Activated naive CD4-positive, alpha-beta T cell treated with anti-CD3 and anti-CD28 coated beads, Interleukin-2, amount 50 U/mL, for 24 hours (primary cell): ENCODE results near the gene CKMT2.

Experiments
- H3K27ac Mint-ChIP-seq: one replicate; pipeline ENCODE4 v1.8.0; 2021; ENCODE audit warnings: mild to moderate bottlenecking, mixed read lengths
- H3K27me3 Mint-ChIP-seq: one replicate; pipeline ENCODE4 v1.8.0; 2021; ENCODE audit warnings: mixed read lengths
- H3K36me3 Mint-ChIP-seq: one replicate; pipeline ENCODE4 v1.8.0; 2021; ENCODE audit warnings: mixed read lengths
- H3K4me1 Mint-ChIP-seq: one replicate; pipeline ENCODE4 v1.8.0; 2021; ENCODE audit warnings: mixed read lengths
- H3K4me3 Mint-ChIP-seq: one replicate; pipeline ENCODE4 v1.8.0; 2021; ENCODE audit warnings: mild to moderate bottlenecking, mixed read lengths
- H3K9me3 Mint-ChIP-seq: one replicate; pipeline ENCODE4 v1.8.0; 2021; ENCODE audit warnings: mixed read lengths

The CKMT2 gene

DNA sequence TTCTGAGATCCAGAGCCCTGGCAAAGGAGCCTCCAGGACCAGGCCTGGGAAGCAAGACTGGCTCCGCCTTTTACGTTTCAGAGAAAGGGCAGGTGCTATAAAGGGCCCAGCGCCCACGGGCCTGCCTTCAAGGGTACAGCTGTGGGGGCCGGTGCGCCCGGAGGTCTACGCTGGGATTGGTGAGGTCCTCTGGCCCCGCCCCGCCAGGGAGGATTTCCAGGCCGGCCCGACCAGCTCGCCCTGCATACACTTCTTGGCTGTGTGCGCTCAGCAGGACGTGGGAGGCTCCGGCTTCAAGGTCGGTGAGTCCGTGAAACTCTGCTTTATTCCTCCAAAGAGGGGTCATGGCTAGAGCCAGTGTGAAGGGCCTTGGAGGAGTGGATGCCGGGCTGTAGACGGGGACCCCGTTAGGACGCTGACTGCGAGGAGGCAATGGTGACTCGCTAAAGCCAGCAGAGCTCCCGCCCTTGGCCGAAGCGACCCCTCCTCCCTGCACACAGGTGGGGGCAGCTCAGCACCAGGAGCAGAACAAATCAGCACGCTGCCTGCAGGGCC, at the start of gene CKMT2:
CKMT2 (plus strand) TSS at position 243 of the 555 bp plus-strand sequence. CDS start 17,811 bp downstream, outside the sequence.
- Mint-ChIP-seq H3K27ac (no peak within 1 kb of the TSS), H3K4me1 (peaks cover 14% of the 10 kb centered on the region), H3K36me3 (peaks cover 3% of the 10 kb centered on the region), H3K4me3 (no peak within 1 kb of the TSS), H3K27me3 (no peaks in the 10 kb centered on the region), H3K9me3 (no peaks in the 10 kb centered on the region)

DNA sequence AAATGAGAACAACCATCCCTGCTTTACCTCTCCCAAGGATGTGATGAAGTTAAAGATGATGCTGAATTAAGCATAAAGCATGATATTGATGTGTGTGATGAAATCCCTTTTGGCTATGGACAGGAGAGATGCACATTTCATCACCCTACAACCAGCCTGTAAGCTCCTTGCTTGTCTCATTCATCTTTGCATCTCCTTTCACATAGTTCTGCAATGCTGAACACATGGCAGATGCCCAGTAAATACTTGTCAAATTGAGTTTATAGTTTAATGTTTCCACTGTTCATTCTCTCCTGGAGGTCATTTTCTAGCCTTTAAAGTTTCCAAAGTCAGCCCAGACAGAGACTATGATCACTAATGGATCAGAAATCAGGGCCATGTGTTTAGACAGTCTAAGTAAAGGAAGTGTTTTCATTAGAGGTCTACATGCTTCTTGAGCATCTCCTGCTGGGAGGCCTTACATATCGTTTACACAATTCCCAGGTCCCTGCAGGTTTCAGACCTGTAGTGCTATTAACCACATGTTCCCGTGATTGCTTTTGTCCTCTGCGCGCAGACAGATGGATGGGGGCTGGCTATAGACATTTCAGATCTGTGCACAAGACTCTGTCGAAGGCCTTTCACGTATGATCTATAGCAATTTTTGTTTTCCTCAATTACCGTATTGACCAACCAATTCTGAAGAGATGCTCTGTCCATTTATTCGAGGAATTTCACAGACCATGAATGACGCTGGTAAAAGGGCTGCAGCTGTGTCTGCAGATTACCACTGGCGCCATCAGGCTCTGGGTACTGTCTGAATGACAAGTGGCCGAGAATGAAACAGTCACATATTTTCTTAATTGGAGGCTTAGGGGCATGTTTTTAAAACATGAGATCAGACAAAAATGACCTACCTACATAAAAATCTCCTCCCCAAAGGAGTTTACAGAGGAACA, 49.0 kb upstream of the CKMT2 start:
- Mint-ChIP-seq H3K27ac (peak overlapping the region; percentile 13), H3K9me3 (no peaks in the 10 kb centered on the region)

DNA sequence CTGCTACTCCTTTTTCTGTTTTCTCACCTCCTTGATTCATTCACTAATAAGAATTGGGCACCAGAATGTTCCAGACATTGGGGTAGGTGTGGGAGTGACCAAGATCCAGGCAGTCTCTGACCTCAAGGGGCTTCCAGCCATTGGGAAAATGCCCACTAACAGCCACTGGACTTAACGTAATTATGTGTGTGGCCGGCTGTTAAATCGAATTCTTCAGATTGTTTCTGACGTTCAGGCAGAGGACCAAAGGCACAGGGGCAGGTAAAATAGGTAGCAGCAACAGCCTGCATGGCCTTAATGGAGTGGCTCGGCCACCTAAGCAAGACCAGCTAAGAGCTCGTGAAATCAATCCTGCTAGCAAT, 48.4 kb upstream of the CKMT2 start:
- Mint-ChIP-seq H3K27ac (no peak overlapping the region), H3K36me3 (peaks cover 6% of the 10 kb centered on the region), H3K27me3 (no peaks in the 10 kb centered on the region), H3K4me1 (no peaks in the 10 kb centered on the region), H3K4me3 (no peak overlapping the region), H3K9me3 (no peaks in the 10 kb centered on the region)

More for the DNA sequence above, 49.0 kb upstream of the CKMT2 start:
- peaks cover 9% of the 10 kb centered on the region for H3K36me3 Mint-ChIP-seq
- no peak overlapping the region for H3K4me3 Mint-ChIP-seq
- H3K4me1 Mint-ChIP-seq = no peaks in the 10 kb centered on the region
- H3K27me3 Mint-ChIP-seq = no peaks in the 10 kb centered on the region

DNA sequence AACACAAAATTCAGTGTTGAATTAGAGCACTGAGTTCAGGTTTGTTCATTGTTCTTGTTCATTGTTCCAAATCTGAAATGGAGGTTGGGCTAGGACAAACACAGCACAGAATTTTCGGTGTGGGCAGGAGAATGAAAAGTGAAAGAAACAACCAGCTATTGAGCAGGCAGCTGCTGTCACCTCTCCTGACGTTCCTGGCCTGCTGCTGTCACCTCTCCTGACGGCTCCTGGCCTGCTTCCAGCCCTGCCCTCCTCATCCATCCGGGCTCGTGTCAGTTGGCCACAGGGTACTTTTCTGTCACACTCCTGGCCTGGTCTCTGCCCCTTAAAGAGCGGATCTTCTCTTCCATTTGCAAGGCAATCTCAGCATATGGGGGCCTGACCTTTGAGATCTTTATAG, 45.2 kb upstream of the CKMT2 start:
- H3K27me3 Mint-ChIP-seq = no peaks in the 10 kb centered on the region
- H3K4me1 Mint-ChIP-seq = peaks cover 3% of the 10 kb centered on the region
- H3K27ac Mint-ChIP-seq = peak overlapping the region; percentile 63
- no peak overlapping the region for H3K4me3 Mint-ChIP-seq
- H3K9me3 Mint-ChIP-seq = no peaks in the 10 kb centered on the region
- H3K36me3 Mint-ChIP-seq = peaks cover 2% of the 10 kb centered on the region

DNA sequence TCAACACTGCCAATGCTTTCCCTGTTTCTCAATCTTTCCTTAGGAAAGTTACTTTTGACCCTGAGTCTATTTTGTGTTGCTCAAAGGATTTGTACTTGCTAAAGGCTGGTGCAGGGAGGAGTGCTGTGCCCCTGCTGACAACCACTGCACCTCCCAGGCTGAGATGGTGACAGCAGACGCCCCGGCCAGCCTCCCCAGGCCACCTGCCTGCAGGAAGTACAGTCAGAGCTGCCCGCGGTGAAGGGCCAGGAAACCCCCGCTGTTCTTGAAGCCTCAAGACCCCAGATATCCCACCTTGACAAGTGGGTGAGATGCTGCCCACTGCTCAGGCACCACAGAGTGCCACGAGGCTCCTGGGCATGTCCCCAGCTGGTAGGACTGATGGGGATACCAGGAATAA, 44.2 kb upstream of the CKMT2 start:
- peaks cover 4% of the 10 kb centered on the region for H3K4me1 Mint-ChIP-seq
- H3K9me3 Mint-ChIP-seq = no peaks in the 10 kb centered on the region
- H3K27ac Mint-ChIP-seq = no peak overlapping the region
- no peak overlapping the region for H3K4me3 Mint-ChIP-seq
- H3K36me3 Mint-ChIP-seq = peaks cover 2% of the 10 kb centered on the region
- no peaks in the 10 kb centered on the region for H3K27me3 Mint-ChIP-seq

DNA sequence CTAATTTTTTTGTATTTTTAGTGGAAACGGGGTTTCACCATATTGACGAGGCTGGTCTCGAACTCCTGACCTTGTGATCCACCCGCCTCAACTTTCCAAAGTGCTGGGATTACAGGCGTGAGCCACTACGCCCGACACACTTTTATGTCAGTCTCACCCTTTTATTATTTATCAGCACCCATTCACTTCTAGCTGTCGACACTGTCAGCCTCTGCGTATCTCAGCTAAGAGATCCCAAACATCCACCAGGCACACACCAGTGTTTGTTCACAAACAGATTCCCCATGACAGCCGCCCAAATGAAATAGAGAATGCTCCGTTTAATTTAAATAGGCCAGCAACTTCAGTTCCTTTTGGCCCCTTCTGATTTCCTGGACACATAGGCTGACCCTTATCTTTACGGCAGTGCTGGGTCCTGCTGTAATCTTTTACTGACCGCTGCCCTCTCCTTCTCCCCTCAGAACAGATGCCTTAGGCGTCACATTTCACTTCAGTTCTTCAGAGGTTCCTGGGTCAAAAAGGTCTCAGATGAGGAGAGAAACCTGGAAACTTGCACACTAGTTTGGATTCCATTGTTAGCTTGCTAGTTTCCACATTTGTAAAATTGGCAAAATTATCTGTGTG, 43.1 kb upstream of the CKMT2 start:
- Mint-ChIP-seq H3K9me3 (no peaks in the 10 kb centered on the region), H3K27me3 (no peaks in the 10 kb centered on the region), H3K4me3 (no peak overlapping the region), H3K4me1 (peaks cover 10% of the 10 kb centered on the region), H3K27ac (peak overlapping the region; percentile 8), H3K36me3 (peaks cover 4% of the 10 kb centered on the region)

DNA sequence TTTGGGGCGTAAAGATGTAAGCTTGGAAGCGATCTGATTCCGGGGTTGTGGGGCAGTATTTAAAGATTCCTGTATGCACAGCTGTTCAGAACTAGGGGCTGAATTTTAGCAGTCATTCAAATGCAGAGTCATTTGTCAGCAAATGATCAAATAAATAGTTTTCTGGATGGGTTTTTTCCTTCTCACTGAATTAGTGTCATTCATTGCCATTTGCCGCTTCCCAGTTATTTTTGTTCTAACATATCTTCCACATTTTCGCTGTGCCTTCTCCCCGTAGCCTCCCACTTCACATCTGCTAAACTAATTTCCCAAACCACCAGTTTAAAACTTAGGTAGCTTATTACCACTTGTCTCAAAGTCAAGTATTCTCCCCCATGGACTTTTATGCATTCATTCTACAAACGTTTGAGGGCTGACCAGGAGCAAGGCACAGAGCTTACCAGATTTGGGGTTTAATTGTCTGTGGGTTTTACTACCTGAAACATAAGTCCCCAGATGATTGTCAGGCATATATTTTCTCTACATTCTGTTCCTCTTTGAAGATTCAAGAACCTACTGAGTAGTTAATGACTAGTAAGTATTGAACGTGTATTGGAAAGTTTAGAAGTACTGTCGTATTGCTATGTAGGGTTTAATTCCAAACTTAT, 41.3 kb upstream of the CKMT2 start:
- Mint-ChIP-seq H3K4me1 (peaks cover 13% of the 10 kb centered on the region), H3K9me3 (no peaks in the 10 kb centered on the region), H3K4me3 (no peak overlapping the region), H3K27ac (no peak overlapping the region), H3K36me3 (peaks cover 3% of the 10 kb centered on the region), H3K27me3 (no peaks in the 10 kb centered on the region)

DNA sequence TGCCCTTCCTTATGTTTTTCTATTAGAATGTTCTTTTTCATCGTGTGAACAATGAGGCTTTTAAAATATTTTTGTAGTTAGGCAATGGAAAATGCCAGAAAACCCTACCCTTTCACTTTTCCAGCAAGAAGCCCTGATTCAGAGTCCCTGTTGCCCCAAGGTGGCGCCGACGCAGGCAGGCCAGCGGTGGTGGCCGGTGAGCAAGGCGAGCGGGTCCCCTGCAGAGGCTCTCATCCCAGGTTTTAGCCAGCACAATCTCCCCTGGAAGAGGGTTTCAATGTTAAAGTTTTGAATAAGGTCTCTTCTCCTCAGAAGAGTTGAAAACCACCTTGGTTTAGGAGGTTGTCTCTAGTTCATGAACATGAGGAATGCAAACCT, 40.8 kb upstream of the CKMT2 start:
- Mint-ChIP-seq H3K4me1 (peaks cover 13% of the 10 kb centered on the region), H3K27me3 (no peaks in the 10 kb centered on the region), H3K36me3 (peaks cover 3% of the 10 kb centered on the region), H3K4me3 (no peak overlapping the region), H3K27ac (no peak overlapping the region), H3K9me3 (no peaks in the 10 kb centered on the region)

DNA sequence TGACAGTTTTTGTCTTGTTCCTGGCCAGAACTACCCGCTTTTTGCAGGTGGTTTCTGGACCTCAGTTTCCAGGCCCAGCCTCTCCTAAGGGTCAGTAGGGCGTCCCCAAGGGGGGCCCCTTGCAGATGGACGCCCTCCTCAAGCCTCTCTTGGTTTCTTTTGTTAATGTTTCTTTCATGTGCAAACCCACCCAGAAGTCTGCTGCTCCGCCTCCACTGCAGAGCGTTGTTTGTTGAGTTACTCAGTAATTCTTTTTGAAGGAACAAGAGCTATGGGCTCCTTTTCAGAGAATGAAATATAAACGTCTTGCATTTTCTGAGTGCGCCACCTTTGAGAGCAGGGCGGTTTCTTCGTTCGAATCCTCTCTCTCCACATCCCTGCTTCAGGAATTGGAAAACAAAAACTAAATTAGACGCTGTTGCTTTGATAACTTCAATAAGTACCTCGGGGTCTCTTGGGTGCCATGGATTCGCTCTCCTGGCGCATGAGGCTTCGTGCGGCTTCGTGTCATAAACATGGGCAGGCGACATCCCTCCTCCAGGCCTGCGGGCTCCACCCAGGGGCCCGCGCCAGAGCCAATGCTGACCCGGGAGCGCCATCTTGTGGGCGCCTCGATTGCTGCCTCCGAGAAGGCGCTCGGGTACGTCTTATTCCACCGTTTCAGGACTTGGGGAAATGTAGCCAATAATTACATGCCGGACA, 38.3 kb upstream of the CKMT2 start:
- H3K36me3 Mint-ChIP-seq = peaks cover 3% of the 10 kb centered on the region
- peaks cover 13% of the 10 kb centered on the region for H3K4me1 Mint-ChIP-seq
- no peaks in the 10 kb centered on the region for H3K27me3 Mint-ChIP-seq
- H3K4me3 Mint-ChIP-seq = peak overlapping the region; percentile 56
- peak overlapping the region; percentile 68 for H3K27ac Mint-ChIP-seq
- H3K9me3 Mint-ChIP-seq = no peaks in the 10 kb centered on the region

DNA sequence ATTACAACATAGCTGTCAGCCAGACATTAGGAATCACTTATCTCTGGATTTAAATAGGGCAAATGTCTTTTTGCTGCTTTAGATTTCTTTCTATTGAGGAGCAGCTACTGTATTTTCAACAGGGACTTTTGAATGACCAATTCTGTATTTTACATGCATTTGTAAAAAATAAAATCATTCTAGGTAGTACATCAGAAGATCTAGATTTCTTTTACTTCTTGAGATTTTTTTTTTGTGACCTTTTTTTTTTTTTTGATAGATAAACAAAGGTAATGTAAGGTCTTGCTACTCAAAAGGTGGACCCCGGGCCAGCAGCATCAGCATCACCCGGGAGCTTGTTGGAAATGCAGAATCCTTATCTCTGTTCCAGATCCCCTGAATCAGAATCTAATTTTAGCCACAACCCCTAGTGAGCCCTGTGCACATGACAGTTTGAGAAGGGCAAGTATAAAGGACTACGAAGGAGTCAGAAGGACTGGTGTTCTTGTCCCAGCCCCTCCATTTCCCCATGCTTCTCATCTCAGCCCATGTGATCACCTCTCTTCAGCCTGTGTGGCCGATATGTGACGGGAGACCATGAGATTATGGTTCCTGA, 37.7 kb upstream of the CKMT2 start:
- H3K27ac Mint-ChIP-seq = no peak overlapping the region
- H3K4me1 Mint-ChIP-seq = peaks cover 13% of the 10 kb centered on the region
- H3K9me3 Mint-ChIP-seq = no peaks in the 10 kb centered on the region
- H3K27me3 Mint-ChIP-seq = no peaks in the 10 kb centered on the region
- peak overlapping the region; percentile 56 for H3K4me3 Mint-ChIP-seq
- peaks cover 3% of the 10 kb centered on the region for H3K36me3 Mint-ChIP-seq

DNA sequence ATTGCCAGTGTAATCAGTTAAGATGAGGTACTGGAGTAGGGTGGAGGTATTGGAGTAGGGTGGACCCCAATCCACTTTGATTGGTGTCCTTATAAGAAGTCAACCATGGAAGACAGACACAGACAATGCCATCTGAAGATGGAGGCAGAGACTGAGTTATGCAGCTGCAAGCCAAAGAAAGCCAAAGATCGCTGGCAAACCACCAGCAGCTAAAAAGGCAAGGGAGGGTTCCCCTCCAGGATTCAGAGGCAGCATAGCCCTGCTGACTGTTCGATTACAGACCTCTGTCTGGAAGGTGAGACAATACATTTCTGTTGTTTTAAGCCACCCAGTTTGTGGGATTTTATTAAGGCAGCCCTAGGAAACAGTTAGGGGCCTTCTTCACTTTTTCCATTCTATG, 30.5 kb upstream of the CKMT2 start:
- no peaks in the 10 kb centered on the region for H3K27me3 Mint-ChIP-seq
- H3K9me3 Mint-ChIP-seq = no peaks in the 10 kb centered on the region
- no peaks in the 10 kb centered on the region for H3K4me1 Mint-ChIP-seq
- H3K4me3 Mint-ChIP-seq = no peak overlapping the region
- peaks cover 2% of the 10 kb centered on the region for H3K36me3 Mint-ChIP-seq
- H3K27ac Mint-ChIP-seq = no peak overlapping the region

DNA sequence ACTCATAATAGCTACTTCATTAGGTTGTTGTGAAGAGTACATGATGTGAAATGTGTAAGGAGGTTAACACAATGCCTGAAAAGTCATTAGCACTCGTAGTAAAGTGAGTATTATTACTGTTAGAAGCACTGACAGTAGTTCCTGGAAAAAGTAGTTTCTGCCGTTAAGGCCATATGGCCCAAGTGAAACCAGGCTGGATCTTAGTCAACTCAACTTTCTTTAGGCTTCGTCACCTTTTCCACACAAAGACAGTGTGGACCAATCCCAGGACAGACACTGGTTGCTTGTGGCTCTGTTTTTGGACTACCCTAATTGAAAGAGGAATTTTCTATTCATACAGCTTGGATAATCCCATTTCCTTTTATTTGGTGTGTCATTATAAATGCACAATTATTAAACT, 29.4 kb upstream of the CKMT2 start:
- Mint-ChIP-seq H3K9me3 (no peaks in the 10 kb centered on the region), H3K36me3 (peaks cover 2% of the 10 kb centered on the region), H3K4me3 (no peak overlapping the region)

DNA sequence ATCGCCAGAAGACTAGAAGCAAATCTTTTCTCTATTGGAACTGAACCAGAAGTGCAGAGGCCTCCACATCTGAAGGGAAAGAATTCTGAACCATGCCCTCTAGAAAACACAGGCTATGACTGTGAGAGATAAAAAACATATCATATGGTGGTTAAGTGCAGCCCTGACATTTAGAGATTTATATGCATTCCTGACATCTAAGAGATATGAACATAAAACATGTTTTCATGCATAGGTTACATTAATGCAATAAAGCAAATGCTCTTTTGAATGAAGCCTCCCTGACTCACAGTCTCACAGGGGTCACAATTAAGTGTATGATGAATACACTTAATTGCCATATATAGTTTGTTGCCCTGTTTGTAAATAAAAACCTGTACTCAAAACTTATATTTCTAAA, 28.9 kb upstream of the CKMT2 start:
- no peaks in the 10 kb centered on the region for H3K9me3 Mint-ChIP-seq
- no peaks in the 10 kb centered on the region for H3K27me3 Mint-ChIP-seq
- H3K4me1 Mint-ChIP-seq = no peaks in the 10 kb centered on the region
- H3K36me3 Mint-ChIP-seq = peaks cover 3% of the 10 kb centered on the region
- H3K27ac Mint-ChIP-seq = no peak overlapping the region
- no peak overlapping the region for H3K4me3 Mint-ChIP-seq

More for the DNA sequence above, 29.4 kb upstream of the CKMT2 start:
- Mint-ChIP-seq H3K4me1 (no peaks in the 10 kb centered on the region), H3K27me3 (no peaks in the 10 kb centered on the region), H3K27ac (no peak overlapping the region)

DNA sequence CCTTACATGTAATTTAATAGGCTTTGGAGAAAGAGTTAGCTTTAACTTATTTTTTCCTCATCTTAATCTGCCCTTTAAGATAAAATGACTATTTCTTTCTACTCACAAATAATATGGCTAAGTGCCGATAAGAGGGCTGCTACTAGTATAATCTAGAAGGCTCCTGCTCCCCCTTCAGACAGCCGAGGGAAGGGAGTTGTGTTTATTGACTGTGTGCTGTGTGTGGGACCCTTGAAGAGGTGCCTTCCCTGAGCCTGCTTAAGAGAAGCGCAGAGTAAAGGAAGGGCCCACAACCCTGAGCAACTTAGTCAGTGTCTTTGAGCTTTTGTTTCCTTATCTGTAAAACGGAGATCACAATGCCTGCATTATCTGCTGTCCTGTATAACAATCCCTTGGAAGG, 28.1 kb upstream of the CKMT2 start:
- Mint-ChIP-seq H3K27ac (no peak overlapping the region), H3K36me3 (peaks cover 6% of the 10 kb centered on the region), H3K4me3 (no peak overlapping the region), H3K27me3 (no peaks in the 10 kb centered on the region), H3K9me3 (no peaks in the 10 kb centered on the region), H3K4me1 (no peaks in the 10 kb centered on the region)

DNA sequence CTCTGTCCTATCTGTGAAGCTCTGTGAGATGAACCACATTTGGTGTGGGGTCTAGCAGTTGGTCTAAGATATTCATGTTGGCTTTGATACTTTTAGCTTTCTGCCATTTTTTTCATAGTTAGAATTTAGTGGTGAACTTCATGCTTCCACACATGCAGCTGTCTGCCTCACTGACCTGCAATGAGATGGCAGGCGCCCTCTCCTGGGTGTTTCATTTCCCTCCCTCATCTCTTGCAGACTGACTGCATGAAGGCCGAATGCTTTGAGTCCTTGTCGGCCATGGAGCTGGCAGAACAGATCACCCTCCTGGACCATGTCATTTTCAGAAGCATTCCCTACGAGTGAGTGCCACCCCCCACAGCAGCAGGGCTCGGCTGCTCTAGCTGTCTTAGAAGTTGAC, 26.1 kb upstream of the CKMT2 start:
- no peak overlapping the region for H3K27ac Mint-ChIP-seq
- peaks cover 12% of the 10 kb centered on the region for H3K36me3 Mint-ChIP-seq
- no peaks in the 10 kb centered on the region for H3K9me3 Mint-ChIP-seq
- H3K4me1 Mint-ChIP-seq = no peaks in the 10 kb centered on the region
- H3K27me3 Mint-ChIP-seq = no peaks in the 10 kb centered on the region
- no peak overlapping the region for H3K4me3 Mint-ChIP-seq
